Endodermal cell (in vitro differentiated cells): ENCODE results near the gene ARHGEF37. TPM values are rescaled to one million over a fixed set of nuclear protein-coding genes. Genes with fewer than 3 reads are reported as not detected.

Source experiments
- DNase-seq: peaks from one replicate; pipeline ENCODE4 v3.0.0-alpha.2; 2017
- H3K27ac ChIP-seq: 2 replicates; pipeline ENCODE4 v1.5.1; 2013; ENCODE audit warnings: mild to moderate bottlenecking, low read depth, low read length, moderate library complexity
- H3K27me3 ChIP-seq: 2 replicates; pipeline ENCODE4 v1.6.1; 2013; ENCODE audit warnings: mild to moderate bottlenecking, low read length, moderate library complexity; ENCODE audit not compliant: insufficient read depth, control insufficient read depth, poor library complexity, severe bottlenecking
- H3K36me3 ChIP-seq: 2 replicates; pipeline ENCODE4 v1.7.0; 2013; ENCODE audit warnings: mild to moderate bottlenecking, low read length, moderate library complexity; ENCODE audit not compliant: control insufficient read depth, insufficient read depth
- H3K4me1 ChIP-seq: one replicate; pipeline ENCODE4 v1.7.0; 2013; ENCODE audit warnings: low read length; ENCODE audit not compliant: control insufficient read depth, insufficient read depth
- H3K4me3 ChIP-seq: 2 replicates; pipeline ENCODE4 v1.5.1; 2013; ENCODE audit warnings: mild to moderate bottlenecking, low read length, moderate library complexity
- H3K9ac ChIP-seq: 2 replicates; pipeline ENCODE4 v1.6.1; 2013; ENCODE audit warnings: mild to moderate bottlenecking, low read length, moderate library complexity; ENCODE audit not compliant: poor library complexity, severe bottlenecking; ENCODE audit errors: extremely low read depth
- H3K9me3 ChIP-seq: 2 replicates; pipeline ENCODE4 v1.6.1; 2013; ENCODE audit warnings: mild to moderate bottlenecking, low read length, moderate library complexity; ENCODE audit not compliant: control insufficient read depth
- H3K27ac Mint-ChIP-seq: 2 replicates; pipeline ENCODE4 v1.8.0; 2020; ENCODE audit warnings: mixed read lengths
- H3K27me3 Mint-ChIP-seq: 2 replicates; pipeline ENCODE4 v1.8.0; 2021; ENCODE audit warnings: mild to moderate bottlenecking, mixed read lengths; ENCODE audit not compliant: insufficient read depth
- H3K36me3 Mint-ChIP-seq: 2 replicates; pipeline ENCODE4 v1.8.0; 2020; ENCODE audit warnings: low read depth, mixed read lengths
- H3K4me1 Mint-ChIP-seq: 2 replicates; pipeline ENCODE4 v1.8.0; 2020; ENCODE audit warnings: mixed read lengths
- H3K4me3 Mint-ChIP-seq: 2 replicates; pipeline ENCODE4 v1.8.0; 2020; ENCODE audit warnings: mild to moderate bottlenecking, moderate library complexity, mixed read lengths
- H3K9me3 Mint-ChIP-seq: 2 replicates; pipeline ENCODE4 v1.8.0; 2020; ENCODE audit warnings: mild to moderate bottlenecking, mixed read lengths
- WGBS, 2 experiments: methylation state at CpG; one replicate each; pipeline versions ENCODE4 v1.1.5 to v1.1.7; 2013; ENCODE audit warnings: missing lambda C conversion rate in 2 of 2, mixed read lengths in 1 of 2; ENCODE audit not compliant: insufficient coverage in 1 of 2, insufficient read length in 1 of 2; 5-methylcytosine and 5-hydroxymethylcytosine counted together
- total RNA-seq, 2 donors: library from RNA; stranded (reverse); fragmentation: NEBNext Ultra II Directional in 1 of 2; extraction: Animal tissue kit (Norgen Biotek cat#: 25700) in 1 of 2; gene quantifications; 2 replicates in 1 of 2; 3 replicates in 1 of 2; pipeline ENCODE4 v1.2.1, GENCODE V29; 2021
- TF ChIP-seq, protein P1 (sequence below): fragments of 200-600 bp; sonication (generic); conservative IDR thresholded peaks from 2 replicates; pipeline ENCODE4 v1.5.0; 2021; ENCODE audit warnings: antibody characterized with exemption, mild to moderate bottlenecking

The ARHGEF37 gene
- total RNA-seq, 2 donors from 2014 or later = 0.57 to 0.93 TPM

GRCh38 chr5:149665416-149666175 lies 84.3 kb downstream of the ARHGEF37 start:
- peak; percentile 36 for DNase-seq
- WGBS, 2 experiments = 81 to 84% methylated on average over 5 of the region's 5 CpGs
- Histone ChIP-seq H3K36me3 (no peaks in the 10 kb centered on the region), H3K4me3 (no peak overlapping the region), H3K27ac (no peak overlapping the region), H3K9ac (no peak overlapping the region), H3K27me3 (no peaks in the 10 kb centered on the region), H3K4me1 (no peaks in the 10 kb centered on the region), H3K9me3 (peaks cover 9% of the 10 kb centered on the region)
- Mint-ChIP-seq H3K27ac (no peak overlapping the region), H3K4me1 (peaks cover 10% of the 10 kb centered on the region), H3K4me3 (no peak overlapping the region), H3K27me3 (peaks cover 4% of the 10 kb centered on the region), H3K36me3 (no peaks in the 10 kb centered on the region), H3K9me3 (peaks cover 10% of the 10 kb centered on the region)
- TF ChIP-seq, protein P1, sequence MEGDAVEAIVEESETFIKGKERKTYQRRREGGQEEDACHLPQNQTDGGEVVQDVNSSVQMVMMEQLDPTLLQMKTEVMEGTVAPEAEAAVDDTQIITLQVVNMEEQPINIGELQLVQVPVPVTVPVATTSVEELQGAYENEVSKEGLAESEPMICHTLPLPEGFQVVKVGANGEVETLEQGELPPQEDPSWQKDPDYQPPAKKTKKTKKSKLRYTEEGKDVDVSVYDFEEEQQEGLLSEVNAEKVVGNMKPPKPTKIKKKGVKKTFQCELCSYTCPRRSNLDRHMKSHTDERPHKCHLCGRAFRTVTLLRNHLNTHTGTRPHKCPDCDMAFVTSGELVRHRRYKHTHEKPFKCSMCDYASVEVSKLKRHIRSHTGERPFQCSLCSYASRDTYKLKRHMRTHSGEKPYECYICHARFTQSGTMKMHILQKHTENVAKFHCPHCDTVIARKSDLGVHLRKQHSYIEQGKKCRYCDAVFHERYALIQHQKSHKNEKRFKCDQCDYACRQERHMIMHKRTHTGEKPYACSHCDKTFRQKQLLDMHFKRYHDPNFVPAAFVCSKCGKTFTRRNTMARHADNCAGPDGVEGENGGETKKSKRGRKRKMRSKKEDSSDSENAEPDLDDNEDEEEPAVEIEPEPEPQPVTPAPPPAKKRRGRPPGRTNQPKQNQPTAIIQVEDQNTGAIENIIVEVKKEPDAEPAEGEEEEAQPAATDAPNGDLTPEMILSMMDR = no peak

DNA sequence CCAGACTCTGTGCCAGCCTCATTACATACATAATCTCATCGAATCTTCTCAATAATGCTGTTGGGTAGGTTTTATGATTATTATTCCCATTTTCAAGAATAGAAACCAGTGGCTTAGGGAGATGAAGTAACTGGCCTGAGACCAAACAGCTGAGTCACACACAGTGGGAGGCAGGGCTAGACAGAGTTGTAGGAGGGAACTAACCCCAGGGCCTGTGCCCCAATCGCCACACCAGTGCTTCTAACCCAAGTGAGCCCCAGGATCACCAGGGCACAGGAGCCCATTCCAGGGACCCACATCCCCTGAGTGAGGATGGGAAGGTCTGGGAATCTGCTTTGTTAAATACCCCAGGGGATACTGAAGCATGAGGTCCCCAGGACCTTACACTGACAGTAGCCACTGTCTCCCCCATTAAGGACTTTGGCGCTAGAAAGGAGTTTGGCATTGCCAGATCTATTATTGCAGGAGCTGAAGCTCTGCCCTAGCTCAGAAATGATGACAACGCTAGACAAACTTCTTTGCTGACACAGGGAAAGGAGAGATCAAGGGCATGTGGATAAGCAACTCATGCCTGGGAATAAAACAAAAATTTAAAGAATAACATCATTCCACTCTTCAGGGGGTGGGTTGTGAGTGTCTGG lies 85.0 kb downstream of the ARHGEF37 start:
- TF ChIP-seq, protein P1 = no peak
- H3K4me3 Mint-ChIP-seq = no peak overlapping the region

DNA sequence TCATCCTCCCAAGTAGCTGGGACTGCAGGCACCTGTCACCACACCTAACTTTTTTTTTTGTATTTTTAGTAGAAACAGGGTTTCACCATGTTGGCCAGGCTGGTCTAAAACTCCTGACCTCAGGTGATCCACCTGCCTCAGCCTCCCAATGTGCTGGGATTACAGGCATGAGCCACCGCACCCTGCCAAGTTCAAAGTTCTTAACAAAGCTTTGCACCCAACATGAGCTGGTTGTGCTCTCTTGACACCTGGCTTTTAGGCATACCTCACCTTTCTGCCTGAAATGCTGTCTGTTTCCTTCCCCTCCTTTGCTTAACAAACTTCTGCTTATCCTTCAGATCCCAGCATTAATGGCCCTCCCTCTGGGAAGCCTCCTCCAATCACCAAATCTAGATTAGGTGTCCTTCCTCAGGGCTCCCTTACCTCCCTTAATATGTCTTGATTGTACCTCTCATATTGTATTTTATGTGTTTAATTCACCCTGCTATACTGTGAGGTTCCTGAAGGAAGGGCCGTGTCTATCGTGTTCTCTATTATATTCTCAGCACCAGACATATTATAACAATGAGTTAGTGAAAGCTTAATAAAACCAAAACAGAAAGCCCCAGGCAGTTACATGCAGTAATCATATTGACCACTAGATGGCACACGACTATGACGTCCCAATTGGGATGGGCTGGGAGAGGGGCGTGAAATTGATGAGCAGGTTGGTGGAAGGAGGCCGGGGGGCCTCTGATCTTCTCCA lies 86.0 kb downstream of the ARHGEF37 start:
- Histone ChIP-seq H3K36me3 (no peaks in the 10 kb centered on the region), H3K4me3 (no peak overlapping the region), H3K4me1 (no peaks in the 10 kb centered on the region), H3K27ac (no peak overlapping the region), H3K9ac (no peak overlapping the region), H3K27me3 (no peaks in the 10 kb centered on the region), H3K9me3 (peaks cover 9% of the 10 kb centered on the region)
- Mint-ChIP-seq H3K36me3 (no peaks in the 10 kb centered on the region), H3K9me3 (peaks cover 19% of the 10 kb centered on the region), H3K4me1 (peaks cover 10% of the 10 kb centered on the region), H3K27me3 (peaks cover 4% of the 10 kb centered on the region), H3K27ac (peak overlapping the region; percentile 1), H3K4me3 (no peak overlapping the region)
- peak; percentile 78 for DNase-seq
- TF ChIP-seq, protein P1 = peak; percentile 98
- WGBS, 2 experiments = 41 to 44% methylated on average over 5 of the region's 7 CpGs

More for the DNA sequence above, 85.0 kb downstream of the ARHGEF37 start:
- WGBS, 2 experiments = 89 to 100% methylated on average over 1 to 4 of the region's 4 CpGs
- no peak overlapping the region for H3K9ac ChIP-seq
- Mint-ChIP-seq H3K36me3 (no peaks in the 10 kb centered on the region), H3K9me3 (peaks cover 12% of the 10 kb centered on the region), H3K4me1 (peaks cover 10% of the 10 kb centered on the region), H3K27ac (no peak overlapping the region), H3K27me3 (peaks cover 4% of the 10 kb centered on the region)
- H3K9me3 ChIP-seq = peaks cover 9% of the 10 kb centered on the region
- H3K4me1 ChIP-seq = no peaks in the 10 kb centered on the region
- H3K27me3 ChIP-seq = no peaks in the 10 kb centered on the region
- H3K4me3 ChIP-seq = no peak overlapping the region
- no peak for DNase-seq
- H3K36me3 ChIP-seq = no peaks in the 10 kb centered on the region
- H3K27ac ChIP-seq = no peak overlapping the region
